Duodenal mucosa (tissue), 2 donors: ENCODE results near the gene HK3.

Experiments
- H3K27ac ChIP-seq: one replicate; pipeline ENCODE4 v1.7.0; 2013; ENCODE audit warnings: low read depth, low read length
- H3K27me3 ChIP-seq, 2 donors: one replicate each; pipeline ENCODE4 v1.7.0; 2013; ENCODE audit warnings: low read length in 2 of 2, control low read depth in 1 of 2; ENCODE audit not compliant: insufficient read depth in 2 of 2, control insufficient read depth in 1 of 2
- H3K36me3 ChIP-seq, 2 donors: one replicate each; pipeline ENCODE4 v1.7.0; 2013; ENCODE audit warnings: low read length in 2 of 2, control low read depth in 1 of 2; ENCODE audit not compliant: insufficient read depth in 2 of 2, control insufficient read depth in 1 of 2
- H3K4me1 ChIP-seq, 2 donors: one replicate each; pipeline ENCODE4 v1.7.0; 2013; ENCODE audit warnings: low read length in 2 of 2, control low read depth in 1 of 2; ENCODE audit not compliant: insufficient read depth in 2 of 2, control insufficient read depth in 1 of 2
- H3K4me3 ChIP-seq, 2 donors: one replicate each; pipeline ENCODE4 v1.7.0; 2013; ENCODE audit warnings: low read length in 2 of 2, low read depth in 1 of 2
- H3K9ac ChIP-seq, 2 donors: one replicate each; pipeline ENCODE4 v1.7.0; 2013; ENCODE audit warnings: low read length in 2 of 2, low read depth in 1 of 2
- H3K9me3 ChIP-seq, 2 donors: one replicate each; pipeline ENCODE4 v1.7.0; 2013; ENCODE audit warnings: low read length in 2 of 2, control low read depth in 1 of 2; ENCODE audit not compliant: control insufficient read depth in 1 of 2

Gene HK3

GRCh38 chr5:176850371-176851245 is 48.5 kb downstream of the HK3 start:
- Histone ChIP-seq H3K9me3 (no peaks in the 10 kb centered on the region), H3K9ac (no peak overlapping the region), H3K36me3 (no peaks in the 10 kb centered on the region), H3K27ac (no peak overlapping the region), H3K27me3 (peaks cover 10 to 13% of the 10 kb centered on the region in 2 donors), H3K4me1 (no peaks in the 10 kb centered on the region), H3K4me3 (no peak overlapping the region)

GRCh38 chr5:176849611-176850227 is 49.4 kb downstream of the HK3 start:
- Histone ChIP-seq H3K4me3 (no peak overlapping the region), H3K27ac (no peak overlapping the region), H3K36me3 (no peaks in the 10 kb centered on the region), H3K27me3 (peaks cover 13 to 17% of the 10 kb centered on the region in 2 donors), H3K4me1 (no peaks in the 10 kb centered on the region), H3K9ac (no peak overlapping the region), H3K9me3 (no peaks in the 10 kb centered on the region)

DNA sequence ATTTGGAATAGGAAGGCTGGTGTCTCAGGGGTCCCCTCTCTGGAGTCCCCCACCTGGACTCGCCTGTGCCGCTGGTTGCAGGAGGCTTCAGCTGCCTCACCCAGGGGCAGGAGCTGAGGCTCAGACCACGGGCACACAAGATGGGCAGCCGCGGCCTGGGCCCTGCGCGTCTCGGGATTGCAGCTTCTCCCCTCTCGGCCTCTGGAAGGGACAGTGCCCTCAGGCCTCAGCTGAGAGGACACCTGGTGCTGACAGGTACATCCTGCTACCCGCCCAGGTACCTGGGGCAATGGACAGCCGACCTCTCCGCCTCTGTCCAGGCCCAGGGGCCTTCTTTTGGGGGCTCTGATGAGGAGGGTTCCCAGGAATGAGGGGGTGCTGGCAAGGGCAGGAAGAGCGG is 50.5 kb downstream of the HK3 start:
- no peaks in the 10 kb centered on the region for H3K36me3 ChIP-seq
- no peak overlapping the region for H3K4me3 ChIP-seq
- no peak overlapping the region for H3K9ac ChIP-seq
- no peak overlapping the region for H3K27ac ChIP-seq
- no peaks in the 10 kb centered on the region for H3K9me3 ChIP-seq
- peaks cover 13 to 17% of the 10 kb centered on the region in 2 donors for H3K27me3 ChIP-seq
- H3K4me1 ChIP-seq = no peaks in the 10 kb centered on the region

- Histone ChIP-seq H3K27me3 (peaks cover 13 to 17% of the 10 kb centered on the region in 2 donors), H3K4me1 (no peaks in the 10 kb centered on the region), H3K36me3 (no peaks in the 10 kb centered on the region), H3K9ac (no peak overlapping the region), H3K9me3 (no peaks in the 10 kb centered on the region), H3K27ac (no peak overlapping the region), H3K4me3 (no peak overlapping the region)
Observed at GRCh38 chr5:176847726-176848290, 51.3 kb downstream of the HK3 start.

- Histone ChIP-seq H3K27me3 (peaks cover 13 to 17% of the 10 kb centered on the region in 2 donors), H3K4me3 (no peak overlapping the region), H3K4me1 (no peaks in the 10 kb centered on the region), H3K27ac (no peak overlapping the region), H3K9me3 (no peaks in the 10 kb centered on the region), H3K9ac (no peak overlapping the region), H3K36me3 (no peaks in the 10 kb centered on the region)
Observed at GRCh38 chr5:176847148-176847547, 52.0 kb downstream of the HK3 start.

DNA sequence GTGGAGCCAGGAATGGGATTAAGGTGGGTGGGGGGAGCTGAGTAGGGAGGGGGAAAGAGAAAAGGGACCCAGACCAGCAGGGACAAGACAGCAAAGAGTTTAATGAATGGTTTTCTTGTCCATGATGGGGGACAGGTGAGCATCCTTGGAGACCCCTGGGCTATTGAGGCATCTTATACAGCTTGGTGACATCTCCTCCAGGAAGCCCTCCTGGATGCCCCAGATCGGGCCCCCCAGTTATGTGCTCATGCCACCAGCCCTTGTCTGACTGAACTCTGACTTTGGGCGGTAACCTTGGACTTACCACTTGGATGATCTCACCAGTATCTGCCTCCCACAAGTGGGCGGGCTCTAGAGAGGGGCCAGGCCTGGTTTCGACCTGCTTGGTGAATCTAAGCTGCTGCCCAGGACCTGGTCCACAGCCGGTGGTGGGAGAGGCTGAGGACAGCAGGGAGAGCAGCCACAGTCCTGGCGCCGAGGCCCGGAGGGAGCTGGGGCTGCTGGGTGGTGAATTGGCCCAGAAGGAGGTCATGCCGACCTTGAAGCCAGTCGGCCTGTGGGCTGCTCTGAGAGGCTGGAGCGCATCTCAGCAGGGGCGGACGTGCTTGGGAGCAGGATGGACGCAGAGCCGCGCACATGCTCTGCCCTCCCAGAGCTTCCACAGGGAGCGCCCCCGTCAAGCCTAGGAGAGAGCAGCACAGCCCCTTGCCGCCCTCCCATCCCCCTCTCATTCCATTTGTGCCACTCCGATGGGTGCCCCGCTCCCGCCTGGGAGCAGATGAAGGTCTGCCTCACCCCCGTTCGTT is 52.6 kb downstream of the HK3 start:
- Histone ChIP-seq H3K36me3 (no peaks in the 10 kb centered on the region), H3K4me1 (no peaks in the 10 kb centered on the region), H3K4me3 (no peak overlapping the region), H3K27ac (no peak overlapping the region), H3K27me3 (peaks cover 13 to 17% of the 10 kb centered on the region in 2 donors), H3K9me3 (no peaks in the 10 kb centered on the region), H3K9ac (no peak overlapping the region)

GRCh38 chr5:176845392-176845713 is 53.8 kb downstream of the HK3 start:
- Histone ChIP-seq H3K27me3 (peaks cover 13 to 23% of the 10 kb centered on the region in 2 donors), H3K9me3 (no peaks in the 10 kb centered on the region), H3K4me1 (no peaks in the 10 kb centered on the region), H3K9ac (no peak overlapping the region), H3K36me3 (no peaks in the 10 kb centered on the region), H3K27ac (no peak overlapping the region), H3K4me3 (no peak overlapping the region)

DNA sequence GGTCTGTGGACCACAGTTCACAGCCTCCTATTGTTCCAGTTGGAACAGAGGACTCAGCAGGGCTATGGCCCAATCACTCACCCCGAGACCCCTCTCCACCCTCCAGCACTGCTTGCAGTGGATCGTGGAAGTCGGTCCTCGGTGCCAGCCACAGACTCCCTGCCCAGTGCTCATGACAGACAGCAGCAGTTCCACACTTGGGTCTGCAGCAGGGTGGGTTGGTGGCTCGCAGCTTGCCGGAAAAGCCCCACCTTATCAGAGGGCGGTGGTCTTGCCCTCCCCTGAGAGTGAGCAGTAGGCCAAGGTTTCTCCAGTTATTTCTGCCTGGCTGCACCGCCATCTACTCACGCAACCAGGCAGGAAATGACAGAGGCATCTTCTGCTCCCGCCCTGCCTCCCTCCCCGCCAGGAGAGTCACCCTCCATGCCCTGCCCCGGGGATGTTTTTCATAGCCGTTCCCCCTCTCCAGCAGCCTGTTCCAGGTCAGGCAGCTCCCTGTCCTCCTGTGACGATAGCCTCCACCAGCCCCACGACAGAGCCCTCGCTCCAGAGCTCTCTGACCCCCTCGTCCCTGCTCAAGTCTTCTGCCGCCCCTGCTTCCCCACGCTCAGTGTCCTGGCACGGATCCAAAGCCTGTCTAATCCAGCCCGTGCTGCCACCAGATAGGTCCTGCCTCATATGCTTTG is 54.3 kb downstream of the HK3 start:
- no peak overlapping the region for H3K9ac ChIP-seq
- H3K36me3 ChIP-seq = no peaks in the 10 kb centered on the region
- H3K4me3 ChIP-seq = no peak overlapping the region
- no peaks in the 10 kb centered on the region for H3K9me3 ChIP-seq
- no peak overlapping the region for H3K27ac ChIP-seq
- no peaks in the 10 kb centered on the region for H3K4me1 ChIP-seq
- H3K27me3 ChIP-seq = peaks cover 13 to 23% of the 10 kb centered on the region in 2 donors

GRCh38 chr5:176844281-176844680 is 54.9 kb downstream of the HK3 start:
- H3K4me3 ChIP-seq = no peak overlapping the region
- peaks cover 13 to 23% of the 10 kb centered on the region in 2 donors for H3K27me3 ChIP-seq
- H3K9me3 ChIP-seq = no peaks in the 10 kb centered on the region
- no peak overlapping the region for H3K9ac ChIP-seq
- no peaks in the 10 kb centered on the region for H3K4me1 ChIP-seq
- H3K27ac ChIP-seq = no peak overlapping the region
- H3K36me3 ChIP-seq = no peaks in the 10 kb centered on the region
